M059J (cell line): ENCODE results near the gene TRIM26. TPM values are rescaled to one million over a fixed set of nuclear protein-coding genes. Genes with fewer than 3 reads are reported as not detected.

Experiments used
- DNase-seq: peaks from one replicate; pipeline ENCODE4 v3.0.0-alpha.2; 2012; ENCODE audit warnings: low read depth
- total RNA-seq: library from RNA; depleted of rRNA; stranded (reverse); fragments of >200 nt; shearing (Covaris generic); gene quantifications from 2 replicates; pipeline ENCODE4 v1.2.3, GENCODE V29; 2014

TRIM26 gene
- total RNA-seq, 1 experiment from 2014 or later, result 90.0 TPM

- peak; percentile 37 for DNase-seq
These were observed 5.4 kb downstream of the TRIM26 start for GRCh38 chr6:30207619-30208295.

DNA sequence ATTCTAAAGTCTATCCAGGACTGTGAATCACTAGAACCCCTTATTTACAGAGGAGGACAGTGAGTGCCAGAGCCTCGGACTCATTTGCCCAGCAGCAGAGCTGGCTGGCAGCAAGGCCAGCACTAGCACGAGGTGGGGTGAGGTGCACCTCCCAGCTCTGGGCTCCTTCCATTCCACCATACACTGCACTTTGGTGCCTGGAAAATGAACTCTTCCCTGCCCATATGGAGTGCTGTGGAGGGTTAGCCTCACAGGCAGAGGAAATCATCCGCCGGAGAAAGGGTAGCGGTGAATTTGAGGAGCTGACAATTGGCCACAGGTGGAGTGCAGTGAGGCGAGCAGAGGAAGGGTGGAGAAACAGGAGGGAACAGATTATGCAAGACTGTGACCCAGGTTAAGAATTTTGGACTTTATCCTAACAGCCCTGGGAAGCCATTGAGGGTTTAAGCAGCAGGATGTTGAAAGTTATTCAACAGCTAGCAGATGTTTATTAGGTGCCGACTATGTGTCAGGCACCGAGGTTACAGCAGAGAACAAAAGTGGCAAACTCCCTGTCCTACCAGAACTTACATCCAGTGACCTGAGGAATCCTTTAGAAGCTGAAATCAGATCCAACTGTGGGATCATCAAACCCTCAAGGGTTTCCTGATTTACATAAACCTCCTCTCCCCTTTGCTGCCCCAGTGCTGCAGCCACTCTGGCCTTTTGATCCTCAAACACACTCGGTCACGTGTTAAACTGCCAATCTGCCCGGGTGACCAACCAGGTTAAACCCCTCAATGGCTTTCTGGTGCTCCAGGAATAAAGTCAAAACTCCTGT lies 6.2 kb downstream of the TRIM26 start:
- peak; percentile 66 for DNase-seq

DNA sequence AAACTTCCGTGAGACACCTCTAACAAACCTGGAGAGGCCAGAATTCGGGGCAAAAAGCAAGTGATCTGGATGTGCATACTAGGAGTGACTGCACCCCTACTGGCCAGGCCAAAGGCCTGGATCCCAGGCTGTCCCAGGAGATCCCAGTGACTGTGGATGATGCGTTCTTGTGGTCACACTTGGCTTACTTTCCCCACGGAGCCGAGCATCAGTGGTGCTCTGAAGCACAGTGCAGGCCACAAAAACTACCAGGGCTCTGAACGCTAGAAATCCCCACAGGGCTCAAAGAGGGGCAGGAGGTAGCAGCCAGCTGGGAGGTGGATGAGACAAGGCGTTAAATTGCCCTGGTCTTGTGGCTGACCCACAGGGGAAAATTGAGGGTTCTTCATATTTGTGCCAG lies 7.1 kb downstream of the TRIM26 start:
- peak; percentile 66 for DNase-seq

DNA sequence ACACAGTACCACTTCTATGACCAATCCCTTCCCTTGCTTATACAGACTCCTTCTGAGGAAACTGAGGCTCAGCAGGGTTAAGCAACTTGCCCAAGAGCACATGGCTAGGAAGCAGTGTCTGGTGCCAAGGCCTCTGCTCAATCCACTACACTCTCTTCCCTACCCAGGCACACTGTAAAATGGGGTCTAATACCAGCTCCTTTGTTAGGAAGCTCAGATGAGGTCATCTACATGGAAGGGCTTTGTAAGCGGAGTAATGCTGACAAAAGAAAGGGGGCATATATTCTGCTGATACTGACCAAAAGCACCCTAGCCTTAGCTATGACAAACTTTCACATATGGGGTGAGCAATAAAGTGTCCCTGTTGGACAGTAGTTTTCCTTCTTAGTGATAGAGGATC lies 9.1 kb downstream of the TRIM26 start:
- no peak for DNase-seq

DNA sequence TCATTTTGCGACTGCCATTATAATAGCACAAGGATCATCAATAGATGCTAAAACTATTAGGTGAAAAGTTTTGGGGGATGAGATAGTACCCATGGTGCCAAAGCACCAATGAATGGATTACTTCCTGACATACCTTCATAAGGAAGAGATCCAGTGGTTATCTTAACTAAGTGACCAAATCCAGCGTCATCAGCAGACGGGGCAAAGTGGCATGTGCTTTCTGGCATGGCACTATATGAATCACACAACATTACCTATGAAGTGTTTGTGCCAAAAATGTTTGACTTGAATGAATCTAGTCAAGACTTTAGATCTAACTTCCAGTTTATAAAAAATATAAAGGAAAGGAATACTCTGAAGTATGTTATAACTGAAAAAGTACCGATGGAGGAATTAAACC lies 10.8 kb downstream of the TRIM26 start:
- DNase-seq, result no peak

DNA sequence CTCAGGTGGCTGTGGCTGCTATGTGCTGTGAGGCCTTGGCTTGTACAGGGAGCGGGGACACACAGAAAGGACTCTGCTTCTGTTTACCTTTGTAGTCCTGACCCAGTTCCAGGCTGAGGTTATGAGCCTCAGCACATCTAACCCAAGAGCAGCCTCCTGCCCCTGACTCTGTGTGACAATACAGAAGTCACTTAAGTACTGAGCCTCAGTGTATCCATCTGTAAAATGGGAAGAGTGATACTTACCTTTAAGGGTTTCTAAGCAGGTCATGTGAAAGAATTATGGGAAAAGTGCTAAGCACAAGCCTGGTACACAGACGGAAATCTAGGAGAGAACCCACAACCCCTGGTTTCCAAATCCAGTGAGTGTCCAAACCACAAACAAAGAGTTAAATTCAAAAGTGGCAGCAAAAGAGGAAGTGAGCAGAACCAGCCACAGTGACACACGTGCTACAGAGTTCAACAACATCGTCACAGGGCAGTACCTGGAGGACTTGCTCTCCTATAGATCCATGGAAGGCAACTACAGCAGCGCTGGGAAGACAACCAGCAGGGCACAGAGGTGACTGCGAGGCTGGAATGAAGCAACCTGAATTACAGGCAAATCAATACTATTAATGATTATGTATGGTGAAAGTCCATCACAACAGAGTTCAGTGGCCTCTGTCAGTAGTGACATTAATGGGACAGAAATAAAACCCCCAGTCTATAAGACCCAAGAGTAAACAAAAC lies 12.5 kb downstream of the TRIM26 start:
- DNase-seq, result no peak

DNA sequence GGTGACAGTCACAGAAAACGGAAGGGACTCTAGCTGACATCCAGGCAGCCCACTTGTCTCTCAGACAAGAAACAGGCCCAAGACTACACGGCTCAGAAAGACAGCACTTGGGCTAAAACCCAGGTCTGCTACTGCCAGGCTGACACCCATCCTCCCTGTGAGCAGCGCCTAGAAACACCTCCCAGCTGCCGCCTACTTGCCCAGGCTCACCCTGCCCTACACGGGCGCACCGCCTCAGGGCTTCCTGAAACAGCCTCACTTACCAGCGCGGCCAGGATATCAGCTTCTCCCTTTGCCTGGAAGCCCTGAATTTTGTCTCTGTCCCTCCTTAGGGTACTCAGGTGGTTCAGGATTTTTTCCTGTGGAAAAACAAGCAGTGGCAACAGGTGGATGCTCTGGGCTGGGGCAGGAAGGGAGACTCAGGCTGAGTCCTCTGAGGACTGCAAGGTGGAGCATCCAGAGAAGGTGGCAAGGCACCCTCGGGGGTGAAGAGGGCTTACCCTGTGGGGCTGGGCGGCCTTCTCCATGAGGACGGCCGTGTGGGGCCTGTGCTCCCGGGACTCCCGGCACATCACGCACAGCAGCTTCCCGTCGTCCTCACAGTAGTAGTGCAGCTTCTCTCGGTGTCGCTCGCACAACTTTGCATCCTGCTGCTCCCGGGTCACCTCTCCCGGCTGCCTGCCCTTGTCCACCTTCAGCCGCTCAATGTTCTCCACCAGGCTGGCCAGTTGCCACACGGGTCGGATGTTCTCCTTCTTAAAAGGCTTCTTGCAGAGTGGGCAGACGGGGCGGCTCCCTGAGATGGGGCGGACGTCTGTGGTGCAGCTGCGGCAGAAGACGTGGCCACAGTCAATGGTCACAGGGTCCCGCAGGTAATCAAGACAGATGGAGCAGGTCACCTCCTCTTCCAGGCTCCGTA lies 14.8 kb downstream of the TRIM26 start:
- no peak for DNase-seq

DNA sequence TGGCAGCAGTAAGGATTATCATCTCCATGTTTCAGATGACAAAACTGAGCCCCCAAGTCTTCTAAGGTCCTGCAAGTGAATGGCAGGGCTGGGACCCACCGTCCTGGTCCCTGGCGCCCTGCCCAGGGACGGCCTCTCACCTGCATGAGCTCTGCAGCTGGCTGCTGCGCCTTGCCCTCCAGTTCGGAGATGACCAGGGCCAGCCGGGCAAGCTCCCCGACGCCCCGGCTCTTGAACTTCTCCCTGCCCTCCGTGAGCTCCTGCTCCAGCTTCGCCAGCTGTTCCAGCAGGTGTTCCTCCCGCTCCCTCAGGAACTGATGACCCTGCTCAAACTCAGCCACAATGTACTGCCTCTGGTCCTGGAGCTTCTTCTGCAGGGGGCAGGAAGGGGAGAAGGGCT lies 16.8 kb downstream of the TRIM26 start:
- no peak for DNase-seq

GRCh38 chr6:30195951-30196350 lies 17.3 kb downstream of the TRIM26 start:
- no peak for DNase-seq

- DNase-seq, result no peak
These were observed 18.2 kb downstream of the TRIM26 start for GRCh38 chr6:30194797-30195690.

GRCh38 chr6:30192076-30192475 lies 21.1 kb downstream of the TRIM26 start:
- no peak for DNase-seq

DNA sequence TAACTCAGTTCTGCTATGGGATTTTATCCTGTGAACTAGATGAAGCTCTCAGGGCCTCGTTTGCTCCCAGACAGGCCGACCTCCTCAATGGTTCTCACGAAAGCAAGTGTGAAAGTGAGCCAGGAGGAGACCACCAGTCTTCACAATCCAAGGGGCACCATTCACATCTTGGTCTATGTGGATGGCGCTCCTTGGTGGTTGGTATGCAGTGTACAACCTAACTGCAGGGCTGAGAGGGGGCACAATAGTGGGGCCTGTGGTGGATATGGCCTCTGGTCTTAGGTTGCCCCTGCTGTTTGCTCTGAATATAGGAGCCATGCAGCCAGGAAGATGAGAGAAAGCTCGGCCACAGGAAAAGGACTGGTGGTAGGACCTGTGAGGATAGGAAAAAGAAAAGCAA lies 24.7 kb downstream of the TRIM26 start:
- no peak for DNase-seq

DNA sequence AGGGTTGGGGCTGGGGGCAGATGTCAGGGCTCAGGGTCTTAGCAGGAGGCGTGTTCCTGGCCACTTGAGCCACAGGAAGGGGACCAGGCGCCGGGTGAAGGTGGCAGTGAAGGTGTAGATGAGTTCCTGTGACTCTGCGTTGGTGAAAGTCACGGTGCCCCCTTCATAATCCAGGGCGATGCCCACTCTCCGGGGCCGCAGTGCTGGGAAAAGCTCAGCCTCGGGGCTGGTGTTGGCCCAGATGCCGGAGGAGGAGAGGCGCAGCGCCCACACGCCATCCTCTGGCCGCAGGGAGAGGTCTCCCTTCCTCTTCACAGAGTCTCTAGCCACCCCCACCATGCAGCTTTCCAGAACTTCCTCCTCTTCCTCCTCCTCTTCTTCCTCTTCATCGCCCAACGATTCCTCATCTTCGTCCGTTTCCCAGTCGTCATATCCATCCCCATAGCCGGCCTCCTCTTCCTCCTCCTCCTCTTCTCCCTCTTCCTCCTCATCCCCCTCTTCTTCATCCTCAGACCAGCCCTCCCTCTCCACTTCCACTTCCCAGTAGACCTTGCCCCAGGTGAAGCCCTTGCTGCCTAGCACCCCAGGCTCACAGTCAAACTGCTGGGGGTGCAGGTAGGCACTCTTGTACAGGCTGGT lies 27.2 kb downstream of the TRIM26 start:
- DNase-seq, result no peak

- no peak for DNase-seq
These were observed 28.7 kb downstream of the TRIM26 start for GRCh38 chr6:30184417-30185031.

DNA sequence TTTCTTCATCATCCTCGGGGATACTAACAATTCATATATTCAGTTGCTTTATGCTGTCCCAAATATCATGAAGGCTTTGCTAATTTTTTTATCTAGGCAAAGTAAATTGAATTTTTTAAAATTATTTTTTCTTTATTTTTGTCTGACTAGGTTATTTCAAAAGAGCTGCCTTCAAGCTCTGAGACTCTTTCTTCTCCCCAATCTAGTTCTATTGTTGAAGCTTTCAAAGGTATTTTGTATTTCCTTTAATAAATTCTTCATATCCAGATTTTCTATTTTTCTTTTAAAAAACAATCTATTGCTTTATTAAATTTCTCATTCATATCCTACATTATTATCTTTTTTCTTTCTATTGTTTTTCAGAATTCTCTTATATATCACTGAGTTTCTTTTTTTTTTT lies 33.1 kb downstream of the TRIM26 start:
- no peak for DNase-seq

GRCh38 chr6:30178837-30179236 lies 34.4 kb downstream of the TRIM26 start:
- DNase-seq, result no peak

GRCh38 chr6:30175765-30176164 lies 37.4 kb downstream of the TRIM26 start:
- no peak for DNase-seq

DNA sequence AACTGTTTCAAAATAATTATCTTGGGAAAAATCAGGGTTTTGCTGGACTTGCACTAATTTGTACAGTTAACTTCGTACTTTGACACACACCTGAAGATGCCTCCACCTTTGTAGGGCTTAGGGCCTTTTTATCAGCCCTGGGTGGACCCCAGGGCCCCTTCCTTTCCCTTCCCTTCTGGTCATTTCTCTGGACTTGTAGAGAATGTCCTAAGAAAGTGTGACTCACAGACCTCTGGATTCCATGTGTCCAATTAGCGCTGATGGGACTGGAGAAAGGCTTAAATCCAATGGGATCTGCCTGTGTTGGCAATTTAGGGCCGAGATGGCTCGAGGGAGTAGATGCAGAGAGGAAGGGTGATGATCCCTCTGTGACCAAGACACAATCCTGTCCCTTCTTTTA lies 40.5 kb downstream of the TRIM26 start:
- no peak for DNase-seq

- DNase-seq, result no peak
These were observed 41.3 kb downstream of the TRIM26 start for GRCh38 chr6:30171677-30172471.
